ENCODE data around the gene POP4.

POP4 gene

GRCh38 chr19:29662604-29663404, 56.7 kb downstream of the POP4 start:
- peak; percentile 88 for DNase-seq (ENCODE audit: low read depth)

GRCh38 chr19:29663861-29664752, 58.0 kb downstream of the POP4 start:
- DNase-seq (ENCODE audit: low read depth) = no peak

- DNase-seq (ENCODE audit: low read depth) = no peak
Measured at GRCh38 chr19:29664753-29665214, 58.7 kb downstream of the POP4 start.

- DNase-seq (ENCODE audit: low read depth) = no peak
Measured at GRCh38 chr19:29665215-29665825, 59.2 kb downstream of the POP4 start, which contains the start of gene PLEKHF1. PLEKHF1 (plus strand) TSS chr19:29665461; CDS start chr19:29673840, 8,379 bp downstream.

- no peak for DNase-seq (ENCODE audit: low read depth)
Measured at GRCh38 chr19:29665826-29666577, 59.9 kb downstream of the POP4 start.

Measured in GM04503 (cell line).